OCI-LY3 (cell line): ENCODE measurements around the gene C2orf68.

ENCODE experiments used
- CTCF ChIP-seq: fragments of 200-600, 300-600 bp; sonication (generic); IDR thresholded peaks from 2 replicates; pipeline ENCODE4 v1.5.1; 2014; ENCODE audit warnings: antibody characterized with exemption, low read length, low read depth
- EZH2phosphoT487 ChIP-seq: fragments of 200-600 bp; shearing (Covaris generic); IDR thresholded peaks from 2 replicates; pipeline ENCODE4 v1.6.1; 2018; ENCODE audit warnings: antibody characterized with exemption, mixed run types, low read depth

GRCh38 chr2:85594715-85595300 is 17.1 kb downstream of the C2orf68 start:
- TF ChIP-seq CTCF (no peak), EZH2phosphoT487 (no peak)
